Right renal cortex interstitium (tissue), 3 donors: ENCODE data around the gene ZNF74. TPM values are rescaled to one million over a fixed set of nuclear protein-coding genes. Genes with fewer than 3 reads are reported as not detected.
"Not testable (repeated sequence)": the region's sequence is repeated elsewhere in the genome, so short reads cannot be mapped to it uniquely, and the experiment has no call there.

Source experiments
- DNase-seq, 3 donors: peaks; one replicate each; pipeline ENCODE4 v3.0.0-alpha.2; 2013; ENCODE audit warnings: low read depth in 3 of 3, low spot score in 2 of 3
- polyA plus RNA-seq, 3 donors: library from polyadenylated mRNA; unstranded; fragments of 120-200 nt; gene quantifications; one replicate each; pipeline ENCODE4 v1.2.1, GENCODE V29; 2013; ENCODE audit not compliant: insufficient read length in 3 of 3

Gene ZNF74
- polyA plus RNA-seq, 3 donors, result 15.3 to 15.9 (median 15.9) TPM

GRCh38 chr22:20374130-20374529 is 19.8 kb upstream of the ZNF74 start:
- not testable (repeated sequence) for DNase-seq

GRCh38 chr22:20376281-20376680 is 17.7 kb upstream of the ZNF74 start:
- DNase-seq, result not testable (repeated sequence)

- not testable (repeated sequence) for DNase-seq
Observed at GRCh38 chr22:20376983-20377382, 17.0 kb upstream of the ZNF74 start.

GRCh38 chr22:20378110-20378509 is 15.8 kb upstream of the ZNF74 start:
- no peak for DNase-seq

GRCh38 chr22:20378684-20379083 is 15.3 kb upstream of the ZNF74 start:
- not testable (repeated sequence) for DNase-seq

GRCh38 chr22:20380486-20380885 is 13.5 kb upstream of the ZNF74 start:
- DNase-seq, result no peak

GRCh38 chr22:20383538-20383937 is 10.4 kb upstream of the ZNF74 start:
- no peak for DNase-seq

GRCh38 chr22:20384171-20384570 is 9.8 kb upstream of the ZNF74 start:
- no peak for DNase-seq

GRCh38 chr22:20384865-20385264 is 9.1 kb upstream of the ZNF74 start:
- no peak for DNase-seq

GRCh38 chr22:20386336-20386735 is 7.6 kb upstream of the ZNF74 start:
- DNase-seq, result no peak

GRCh38 chr22:20386972-20387371 is 7.0 kb upstream of the ZNF74 start:
- no peak for DNase-seq

- DNase-seq, result no peak
Observed at GRCh38 chr22:20388200-20388599, 5.8 kb upstream of the ZNF74 start.

- no peak for DNase-seq
Observed at GRCh38 chr22:20389288-20389687, 4.7 kb upstream of the ZNF74 start.

GRCh38 chr22:20390394-20390907 is 3.5 kb upstream of the ZNF74 start:
- no peak for DNase-seq

GRCh38 chr22:20391222-20391621 is 2.7 kb upstream of the ZNF74 start:
- DNase-seq, result no peak

GRCh38 chr22:20392365-20392881 is 1.5 kb upstream of the ZNF74 start:
- not testable (repeated sequence) for DNase-seq

GRCh38 chr22:20392983-20393704 is 807 bp upstream of the ZNF74 start:
- DNase-seq, result no peak

GRCh38 chr22:20395181-20395906 is 1.4 kb downstream of the ZNF74 start:
- DNase-seq, result no peak

- no peak for DNase-seq
Observed at GRCh38 chr22:20395907-20396287, 1.9 kb downstream of the ZNF74 start.

- no peak for DNase-seq
Observed at GRCh38 chr22:20396639-20397038, 2.7 kb downstream of the ZNF74 start.

- no peak for DNase-seq
Observed at GRCh38 chr22:20397498-20397897, 3.5 kb downstream of the ZNF74 start.

- DNase-seq, result no peak
Observed at GRCh38 chr22:20398420-20398819, 4.5 kb downstream of the ZNF74 start.
